Activated naive CD4-positive, alpha-beta T cell treated with anti-CD3 and anti-CD28 coated beads for 36 hours (primary cell): ENCODE measurements around the gene NECTIN2. TPM values are rescaled to one million over a fixed set of nuclear protein-coding genes. Genes with fewer than 3 reads are reported as not detected.
"Not testable (repeated sequence)": the region's sequence is repeated elsewhere in the genome, so short reads cannot be mapped to it uniquely, and the experiment has no call there.

Experiments used
- CTCF ChIA-PET: fragments of 350-600 bp; sonication (Branson Sonifier 250); formaldehyde crosslinking; loops from one replicate; lab custom pipeline; 2021; ENCODE audit warnings: antibody characterized with exemption; lab: Charles Lee
- DNase-seq: peaks from one replicate; pipeline ENCODE4 v3.0.0-alpha.2; 2020
- H3K27ac Mint-ChIP-seq: one replicate; pipeline ENCODE4 v1.8.0; 2021; ENCODE audit warnings: mild to moderate bottlenecking, mixed read lengths
- H3K27me3 Mint-ChIP-seq: one replicate; pipeline ENCODE4 v1.8.0; 2021; ENCODE audit warnings: low read depth, mixed read lengths
- H3K36me3 Mint-ChIP-seq: one replicate; pipeline ENCODE4 v1.8.0; 2021; ENCODE audit warnings: low read depth, mixed read lengths
- H3K4me1 Mint-ChIP-seq: one replicate; pipeline ENCODE4 v1.8.0; 2021; ENCODE audit warnings: low read depth, mixed read lengths
- H3K4me3 Mint-ChIP-seq: one replicate; pipeline ENCODE4 v1.8.0; 2021; ENCODE audit warnings: mild to moderate bottlenecking, moderate library complexity, mixed read lengths
- H3K9me3 Mint-ChIP-seq: one replicate; pipeline ENCODE4 v1.8.0; 2021; ENCODE audit warnings: mixed read lengths
- intact Hi-C: fragments of 100-400 bp; cut with micrococcal nuclease; formaldehyde crosslinking; loops from one replicate; pipeline ENCODE4 v1.15.1; 2023
- total RNA-seq, 2 experiments: library from RNA; stranded (reverse); gene quantifications; one replicate each; pipeline ENCODE4 v1.2.3, GENCODE V29; 2021

The NECTIN2 gene
- total RNA-seq, 2 experiments from 2014 or later: 0.88 to 1.1 TPM

- H3K36me3 Mint-ChIP-seq: no peaks in the 10 kb centered on the region
- H3K27ac Mint-ChIP-seq: no peak overlapping the region
- CTCF ChIA-PET: no interaction called here
- peaks cover 3% of the 10 kb centered on the region for H3K27me3 Mint-ChIP-seq
- no peaks in the 10 kb centered on the region for H3K9me3 Mint-ChIP-seq
- DNase-seq: no peak
- no peaks in the 10 kb centered on the region for H3K4me1 Mint-ChIP-seq
- intact Hi-C loops: no loop called here
- H3K4me3 Mint-ChIP-seq: no peak overlapping the region
Observed at GRCh38 chr19:44820648-44821609, 25.2 kb upstream of the NECTIN2 start.

- intact Hi-C loops: no loop called here
- DNase-seq: no peak
- Mint-ChIP-seq H3K36me3 (no peaks in the 10 kb centered on the region), H3K4me1 (no peaks in the 10 kb centered on the region), H3K9me3 (no peaks in the 10 kb centered on the region), H3K27ac (no peak overlapping the region), H3K27me3 (peaks cover 3% of the 10 kb centered on the region), H3K4me3 (no peak overlapping the region)
- CTCF ChIA-PET: no interaction called here
Observed at GRCh38 chr19:44822177-44822576, 23.9 kb upstream of the NECTIN2 start.

GRCh38 chr19:44822670-44823372 lies 23.3 kb upstream of the NECTIN2 start:
- no peak overlapping the region for H3K27ac Mint-ChIP-seq
- intact Hi-C loops: no loop called here
- H3K4me3 Mint-ChIP-seq: no peak overlapping the region
- peaks cover 3% of the 10 kb centered on the region for H3K27me3 Mint-ChIP-seq
- no peaks in the 10 kb centered on the region for H3K36me3 Mint-ChIP-seq
- CTCF ChIA-PET: no interaction called here
- no peaks in the 10 kb centered on the region for H3K4me1 Mint-ChIP-seq
- no peak for DNase-seq
- no peaks in the 10 kb centered on the region for H3K9me3 Mint-ChIP-seq

GRCh38 chr19:44823373-44823698 lies 22.8 kb upstream of the NECTIN2 start:
- Mint-ChIP-seq H3K9me3 (no peaks in the 10 kb centered on the region), H3K36me3 (no peaks in the 10 kb centered on the region), H3K27me3 (peaks cover 3% of the 10 kb centered on the region), H3K4me3 (no peak overlapping the region), H3K4me1 (no peaks in the 10 kb centered on the region), H3K27ac (no peak overlapping the region)
- DNase-seq: no peak
- intact Hi-C loops: no loop called here
- CTCF ChIA-PET: no interaction called here

- H3K36me3 Mint-ChIP-seq: no peaks in the 10 kb centered on the region
- H3K27me3 Mint-ChIP-seq: peaks cover 3% of the 10 kb centered on the region
- no peak for DNase-seq
- H3K27ac Mint-ChIP-seq: no peak overlapping the region
- intact Hi-C loops: no loop called here
- H3K4me3 Mint-ChIP-seq: no peak overlapping the region
- H3K4me1 Mint-ChIP-seq: no peaks in the 10 kb centered on the region
- CTCF ChIA-PET: no interaction called here
- H3K9me3 Mint-ChIP-seq: no peaks in the 10 kb centered on the region
Observed at GRCh38 chr19:44824761-44825160, 21.3 kb upstream of the NECTIN2 start.

GRCh38 chr19:44832875-44833274 lies 13.2 kb upstream of the NECTIN2 start:
- H3K27me3 Mint-ChIP-seq, CTCF ChIA-PET, H3K36me3 Mint-ChIP-seq, H3K9me3 Mint-ChIP-seq, H3K4me3 Mint-ChIP-seq, H3K4me1 Mint-ChIP-seq, DNase-seq, intact Hi-C loops, H3K27ac Mint-ChIP-seq: not testable (repeated sequence)

GRCh38 chr19:44834399-44834798 lies 11.7 kb upstream of the NECTIN2 start:
- H3K4me1 Mint-ChIP-seq, intact Hi-C loops, DNase-seq, H3K36me3 Mint-ChIP-seq, H3K27ac Mint-ChIP-seq, H3K27me3 Mint-ChIP-seq, H3K9me3 Mint-ChIP-seq, CTCF ChIA-PET, H3K4me3 Mint-ChIP-seq: not testable (repeated sequence)

GRCh38 chr19:44839276-44839675 lies 6.8 kb upstream of the NECTIN2 start:
- H3K4me3 Mint-ChIP-seq: no peak overlapping the region
- no peaks in the 10 kb centered on the region for H3K27me3 Mint-ChIP-seq
- DNase-seq: no peak
- no peak overlapping the region for H3K27ac Mint-ChIP-seq
- CTCF ChIA-PET: no interaction called here
- H3K4me1 Mint-ChIP-seq: peaks cover 3% of the 10 kb centered on the region
- H3K36me3 Mint-ChIP-seq: no peaks in the 10 kb centered on the region
- no peaks in the 10 kb centered on the region for H3K9me3 Mint-ChIP-seq
- intact Hi-C loops: no loop called here

- H3K27me3 Mint-ChIP-seq: peaks cover 6% of the 10 kb centered on the region
- intact Hi-C loops: loop anchor here (10.0 kb wide), 1 partner anchor 186 kb away; no protein-coding TSS in a partner anchor
- no peaks in the 10 kb centered on the region for H3K36me3 Mint-ChIP-seq
- H3K27ac Mint-ChIP-seq: no peak overlapping the region
- H3K4me3 Mint-ChIP-seq: no peak overlapping the region
- peaks cover 10% of the 10 kb centered on the region for H3K4me1 Mint-ChIP-seq
- H3K9me3 Mint-ChIP-seq: no peaks in the 10 kb centered on the region
- CTCF ChIA-PET: no interaction called here
- no peak for DNase-seq
Observed at GRCh38 chr19:44840811-44841210, 5.3 kb upstream of the NECTIN2 start.

GRCh38 chr19:44841231-44841630 lies 4.9 kb upstream of the NECTIN2 start:
- intact Hi-C loops: loop anchor here (10.0 kb wide), 1 partner anchor 186 kb away; no protein-coding TSS in a partner anchor
- no peak overlapping the region for H3K27ac Mint-ChIP-seq
- CTCF ChIA-PET: interaction anchor here (0.8 kb wide), 1 partner anchor 270 kb away, joined by 3 read pairs; no protein-coding TSS in a partner anchor
- H3K4me3 Mint-ChIP-seq: no peak overlapping the region
- peaks cover 10% of the 10 kb centered on the region for H3K4me1 Mint-ChIP-seq
- peaks cover 6% of the 10 kb centered on the region for H3K27me3 Mint-ChIP-seq
- no peaks in the 10 kb centered on the region for H3K9me3 Mint-ChIP-seq
- H3K36me3 Mint-ChIP-seq: no peaks in the 10 kb centered on the region
- no peak for DNase-seq

- H3K4me1 Mint-ChIP-seq: peaks cover 20% of the 10 kb centered on the region
Observed at GRCh38 chr19:44845286-44845611, 848 bp upstream of the NECTIN2 start.

GRCh38 chr19:44846455-44847143 lies 502 bp downstream of the NECTIN2 start:
- no peak overlapping the region for H3K27ac Mint-ChIP-seq
- H3K4me3 Mint-ChIP-seq: peak overlapping the region; percentile 83
- CTCF ChIA-PET: interaction anchor here (0.7 to 1.2 kb wide), 4 partner anchors 44 to 106 kb away, joined by 3 to 4 read pairs (median 4); partner anchors contain the start of gene TOMM40
- no peaks in the 10 kb centered on the region for H3K36me3 Mint-ChIP-seq
- intact Hi-C loops: loop anchor here (2.0 to 10.0 kb wide), 2 partner anchors 108 to 192 kb away; partner anchors contain the start of gene CLPTM1
- H3K9me3 Mint-ChIP-seq: no peaks in the 10 kb centered on the region
- peaks cover 18% of the 10 kb centered on the region for H3K27me3 Mint-ChIP-seq
- no peak for DNase-seq
- peaks cover 17% of the 10 kb centered on the region for H3K4me1 Mint-ChIP-seq

More at GRCh38 chr19:44845286-44845611, 848 bp upstream of the NECTIN2 start:
- Mint-ChIP-seq H3K4me3 (peak overlapping the region; percentile 83), H3K27ac (no peak overlapping the region), H3K9me3 (no peaks in the 10 kb centered on the region), H3K27me3 (peaks cover 18% of the 10 kb centered on the region), H3K36me3 (no peaks in the 10 kb centered on the region)
- no peak for DNase-seq
- intact Hi-C loops: loop anchor here (1.0 to 10.0 kb wide), 8 partner anchors 45 to 190 kb away; no protein-coding TSS in a partner anchor
- CTCF ChIA-PET: interaction anchor here (1.0 to 1.3 kb wide), 2 partner anchors 50 to 156 kb away, joined by 3 to 5 read pairs; no protein-coding TSS in a partner anchor
